ENCODE results near the gene SV2A.

DNA sequence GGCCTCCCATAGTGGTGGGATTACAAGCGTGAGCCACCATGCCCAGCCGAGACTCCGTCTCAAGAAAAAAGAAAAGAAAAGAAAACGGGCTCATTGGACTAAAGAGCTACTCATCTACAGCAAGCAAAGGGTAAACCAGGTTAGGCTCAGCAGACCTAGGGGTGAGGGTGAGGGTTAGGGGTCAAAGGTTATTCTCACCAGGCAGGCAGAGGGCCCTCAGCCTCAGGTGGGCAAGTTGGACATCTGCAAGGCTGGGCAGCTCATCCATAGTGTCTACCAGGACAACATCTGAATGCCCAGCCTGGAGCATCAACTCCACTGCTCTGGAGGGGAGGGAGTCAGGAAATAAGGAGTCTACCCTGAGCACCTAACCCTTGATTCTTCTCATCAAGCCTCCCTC is 15.6 kb upstream of the SV2A start:
- TF ChIP-seq, protein P1, sequence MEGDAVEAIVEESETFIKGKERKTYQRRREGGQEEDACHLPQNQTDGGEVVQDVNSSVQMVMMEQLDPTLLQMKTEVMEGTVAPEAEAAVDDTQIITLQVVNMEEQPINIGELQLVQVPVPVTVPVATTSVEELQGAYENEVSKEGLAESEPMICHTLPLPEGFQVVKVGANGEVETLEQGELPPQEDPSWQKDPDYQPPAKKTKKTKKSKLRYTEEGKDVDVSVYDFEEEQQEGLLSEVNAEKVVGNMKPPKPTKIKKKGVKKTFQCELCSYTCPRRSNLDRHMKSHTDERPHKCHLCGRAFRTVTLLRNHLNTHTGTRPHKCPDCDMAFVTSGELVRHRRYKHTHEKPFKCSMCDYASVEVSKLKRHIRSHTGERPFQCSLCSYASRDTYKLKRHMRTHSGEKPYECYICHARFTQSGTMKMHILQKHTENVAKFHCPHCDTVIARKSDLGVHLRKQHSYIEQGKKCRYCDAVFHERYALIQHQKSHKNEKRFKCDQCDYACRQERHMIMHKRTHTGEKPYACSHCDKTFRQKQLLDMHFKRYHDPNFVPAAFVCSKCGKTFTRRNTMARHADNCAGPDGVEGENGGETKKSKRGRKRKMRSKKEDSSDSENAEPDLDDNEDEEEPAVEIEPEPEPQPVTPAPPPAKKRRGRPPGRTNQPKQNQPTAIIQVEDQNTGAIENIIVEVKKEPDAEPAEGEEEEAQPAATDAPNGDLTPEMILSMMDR (IDR thresholded peaks at IDR 0.05): no peak
- no peak for TF ChIP-seq POLR2A (IDR thresholded peaks at IDR 0.05)

All from gastroesophageal sphincter (tissue), 3 donors.